BLaER1 treated with 17β-estradiol and CSF1 and Interleukin-3, amounts not matched to agents 10 nM and 100 nM (cell line): Measurements from ENCODE around the gene ANKRD2.
"Not testable (repeated sequence)": the region's sequence is repeated elsewhere in the genome, so short reads cannot be mapped to it uniquely, and the experiment has no call there.

Experiments used
- H3K27ac ChIP-seq, 11 experiments: shearing (Covaris generic); formaldehyde crosslinking; 2 replicates each; pipeline ENCODE4 v1.8.1; 2022
- H3K27me3 ChIP-seq, 11 experiments: shearing (Covaris generic); formaldehyde crosslinking; 2 replicates each; pipeline ENCODE4 v1.8.1; 2022
- H3K36me3 ChIP-seq, 11 experiments: shearing (Covaris generic); formaldehyde crosslinking; 2 replicates each; pipeline ENCODE4 v1.8.1; 2022
- H3K4me1 ChIP-seq, 10 experiments: shearing (Covaris generic); formaldehyde crosslinking; 2 replicates each; pipeline ENCODE4 v1.8.1; 2022
- H3K4me2 ChIP-seq, 11 experiments: shearing (Covaris generic); formaldehyde crosslinking; 2 replicates each; pipeline ENCODE4 v1.8.1; 2022
- H3K4me3 ChIP-seq, 10 experiments: shearing (Covaris generic); formaldehyde crosslinking; 2 replicates each; pipeline ENCODE4 v1.8.1; 2022
- H3K9ac ChIP-seq, 11 experiments: shearing (Covaris generic); formaldehyde crosslinking; 2 replicates each; pipeline ENCODE4 v1.8.1; 2022
- H3K9me3 ChIP-seq, 11 experiments: shearing (Covaris generic); formaldehyde crosslinking; replicated peaks in 1 of 11; 2 replicates each; pipeline ENCODE4 v1.8.1; 2022
- H4K20me1 ChIP-seq, 11 experiments: shearing (Covaris generic); formaldehyde crosslinking; 2 replicates each; pipeline ENCODE4 v1.8.1; 2022
- Cebpa-rat ChIP-seq, 11 experiments: shearing (Covaris generic); IDR thresholded peaks; 2 replicates each; pipeline ENCODE4 v1.8.1; 2022

The ANKRD2 gene

GRCh38 chr10:97550336-97551149 is 22.0 kb upstream of the ANKRD2 start:
- Histone ChIP-seq H3K9ac (peak overlapping the region in 2 of 11 experiments; percentile 32 to 41; a peak in 2 of 22 replicates), H3K4me1 (peaks cover 0 to 51% (median 18%) of the 10 kb centered on the region in 10 experiments; a peak in 15 of 20 replicates), H3K36me3 (peaks cover 0 to 11% (median 0%) of the 10 kb centered on the region in 11 experiments; a peak in 2 of 22 replicates), H3K9me3 (peaks cover 6 to 14% (median 12%) of the 10 kb centered on the region in 11 experiments; a peak in 21 of 22 replicates), H4K20me1 (no peaks in the 10 kb centered on the region; a peak in 2 of 22 replicates), H3K4me3 (no peak overlapping the region), H3K4me2 (no peak overlapping the region), H3K27ac (peak overlapping the region in 1 of 11 experiments; percentile 38; a peak in 2 of 22 replicates), H3K27me3 (no peaks in the 10 kb centered on the region)
- no peak for TF ChIP-seq Cebpa-rat (IDR thresholded peaks at IDR 0.05)

- Histone ChIP-seq H3K9me3 (peaks cover 14 to 21% (median 19%) of the 10 kb centered on the region in 11 experiments), H3K4me2 (no peak overlapping the region), H3K27me3 (no peaks in the 10 kb centered on the region), H3K9ac (0 out of 22 replicates have a peak overlapping the region, but pooled peaks of 1 of the 11 experiments have one; percentile 4), H3K27ac (no peak overlapping the region), H3K4me3 (no peak overlapping the region), H3K36me3 (peaks cover 0 to 11% (median 0%) of the 10 kb centered on the region in 11 experiments; a peak in 2 of 22 replicates), H3K4me1 (peaks cover 0 to 44% (median 18%) of the 10 kb centered on the region in 10 experiments; a peak in 15 of 20 replicates), H4K20me1 (no peaks in the 10 kb centered on the region; a peak in 1 of 22 replicates)
- TF ChIP-seq Cebpa-rat (IDR thresholded peaks at IDR 0.05): no peak
These were observed 21.3 kb upstream of the ANKRD2 start for GRCh38 chr10:97551271-97551670.

DNA sequence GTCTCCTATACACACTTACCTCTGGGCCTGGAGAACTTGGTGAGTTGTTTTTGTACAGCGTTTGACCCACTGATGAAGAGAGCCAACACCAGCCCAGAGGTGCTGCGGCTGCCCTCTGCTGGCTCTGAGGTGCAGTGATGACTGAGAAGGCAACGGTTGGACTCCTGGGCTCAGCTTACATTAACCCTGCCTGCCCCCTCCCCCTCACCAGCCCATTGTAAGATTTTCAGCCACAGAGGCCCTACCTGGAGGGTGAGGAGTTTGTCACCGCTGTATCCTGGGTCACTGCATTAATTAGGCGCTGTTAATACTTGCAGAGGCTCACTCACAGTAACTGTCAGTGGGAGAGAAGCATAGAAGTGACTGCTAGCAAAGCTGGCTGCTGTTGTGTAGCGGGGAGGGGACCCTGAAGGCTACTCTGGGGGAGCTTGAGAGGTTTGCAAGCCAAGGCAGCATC is 19.0 kb upstream of the ANKRD2 start:
- TF ChIP-seq Cebpa-rat (IDR thresholded peaks at IDR 0.05): no peak
- H3K36me3 ChIP-seq: peaks cover 0 to 11% (median 0%) of the 10 kb centered on the region in 11 experiments; a peak in 2 of 22 replicates
- H3K4me3 ChIP-seq: no peak overlapping the region
- H3K27ac ChIP-seq: no peak overlapping the region
- no peaks in the 10 kb centered on the region for H4K20me1 ChIP-seq
- H3K9ac ChIP-seq: no peak overlapping the region
- H3K4me1 ChIP-seq: peaks cover 0 to 25% (median 9%) of the 10 kb centered on the region in 10 experiments; a peak in 14 of 20 replicates
- H3K9me3 ChIP-seq: peaks cover 23 to 30% (median 27%) of the 10 kb centered on the region in 11 experiments
- H3K4me2 ChIP-seq: no peak overlapping the region
- no peaks in the 10 kb centered on the region for H3K27me3 ChIP-seq

- H3K4me3 ChIP-seq, H3K27me3 ChIP-seq: not testable (repeated sequence)
These were observed 18.2 kb upstream of the ANKRD2 start for GRCh38 chr10:97554336-97554735.

GRCh38 chr10:97555541-97555940 is 17.0 kb upstream of the ANKRD2 start:
- Histone ChIP-seq H3K36me3 (peaks cover 0 to 11% (median 0%) of the 10 kb centered on the region in 11 experiments; a peak in 2 of 22 replicates), H3K9me3 (peaks cover 23 to 33% (median 29%) of the 10 kb centered on the region in 11 experiments)
- H3K4me1 ChIP-seq, H3K4me2 ChIP-seq, H3K27ac ChIP-seq, H4K20me1 ChIP-seq, H3K4me3 ChIP-seq, H3K27me3 ChIP-seq, H3K9ac ChIP-seq: not testable (repeated sequence)

More at GRCh38 chr10:97554336-97554735, 18.2 kb upstream of the ANKRD2 start:
- not testable (repeated sequence) for H3K9ac ChIP-seq, H4K20me1 ChIP-seq, H3K27ac ChIP-seq, H3K4me2 ChIP-seq
- peaks cover 0 to 11% (median 0%) of the 10 kb centered on the region in 11 experiments; a peak in 2 of 22 replicates for H3K36me3 ChIP-seq
- H3K4me1 ChIP-seq: peaks cover 0 to 18% (median 5%) of the 10 kb centered on the region in 10 experiments; a peak in 6 of 20 replicates
- H3K9me3 ChIP-seq: peaks cover 23 to 30% (median 27%) of the 10 kb centered on the region in 11 experiments

GRCh38 chr10:97560731-97561381 is 11.7 kb upstream of the ANKRD2 start:
- not testable (repeated sequence) for H3K4me2 ChIP-seq, H3K4me3 ChIP-seq, H3K9ac ChIP-seq, H3K27ac ChIP-seq, H3K27me3 ChIP-seq, H4K20me1 ChIP-seq, H3K36me3 ChIP-seq, H3K4me1 ChIP-seq
- peaks cover 21 to 46% (median 33%) of the 10 kb centered on the region in 11 experiments for H3K9me3 ChIP-seq

DNA sequence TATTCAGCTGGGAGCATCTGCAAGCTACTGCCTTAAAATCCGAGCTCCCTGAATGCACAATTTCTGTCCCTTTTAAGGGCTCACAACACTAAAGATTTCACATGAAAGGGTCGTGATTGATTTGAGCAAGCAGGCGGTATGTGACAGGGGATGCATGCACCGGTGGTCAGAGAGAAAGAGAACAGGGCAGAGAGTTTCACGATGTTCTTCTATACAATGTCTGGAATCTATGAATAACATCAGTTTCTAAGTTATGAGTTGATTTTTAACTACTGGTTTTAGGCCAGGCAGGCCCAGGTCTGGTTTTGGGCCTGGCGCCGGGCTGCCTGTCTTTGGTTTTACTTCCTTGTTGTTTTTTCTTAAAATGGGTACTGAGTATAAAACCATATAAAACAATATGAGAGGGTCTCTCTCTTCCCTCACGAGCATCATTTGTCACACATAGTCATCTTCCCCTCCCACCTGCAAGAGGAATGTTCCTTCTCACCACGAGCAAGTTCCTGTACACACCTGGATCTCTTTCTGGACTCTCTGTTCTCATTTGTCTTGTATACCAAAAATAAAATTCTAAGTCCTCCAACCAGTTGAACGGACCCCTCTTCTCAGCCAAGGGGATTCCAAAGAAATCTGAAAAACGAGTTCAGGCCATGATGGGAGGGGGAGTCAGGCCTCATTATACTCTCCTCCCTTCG is 11.0 kb upstream of the ANKRD2 start:
- H3K4me3 ChIP-seq, H4K20me1 ChIP-seq, H3K27ac ChIP-seq, H3K27me3 ChIP-seq, H3K4me2 ChIP-seq, H3K4me1 ChIP-seq, H3K36me3 ChIP-seq, H3K9ac ChIP-seq: not testable (repeated sequence)
- H3K9me3 ChIP-seq: peaks cover 15 to 39% (median 26%) of the 10 kb centered on the region in 11 experiments

GRCh38 chr10:97562329-97562728 is 10.2 kb upstream of the ANKRD2 start:
- H3K4me3 ChIP-seq, H3K27me3 ChIP-seq, H3K27ac ChIP-seq, H3K9ac ChIP-seq, H3K4me2 ChIP-seq, H3K36me3 ChIP-seq, H4K20me1 ChIP-seq, H3K4me1 ChIP-seq: not testable (repeated sequence)
- H3K9me3 ChIP-seq: peaks cover 8 to 33% (median 20%) of the 10 kb centered on the region in 11 experiments

- no peak for TF ChIP-seq Cebpa-rat (IDR thresholded peaks at IDR 0.05)
- H3K27me3 ChIP-seq: no peaks in the 10 kb centered on the region
These were observed 9.2 kb upstream of the ANKRD2 start for GRCh38 chr10:97563337-97563736.

More at GRCh38 chr10:97563337-97563736, 9.2 kb upstream of the ANKRD2 start:
- peaks cover 8 to 33% (median 20%) of the 10 kb centered on the region in 11 experiments for H3K9me3 ChIP-seq
- H3K27ac ChIP-seq: no peak overlapping the region
- no peak overlapping the region for H3K4me2 ChIP-seq
- no peak overlapping the region for H3K4me3 ChIP-seq
- no peaks in the 10 kb centered on the region for H4K20me1 ChIP-seq
- H3K4me1 ChIP-seq: no peaks in the 10 kb centered on the region
- no peak overlapping the region for H3K9ac ChIP-seq
- H3K36me3 ChIP-seq: peaks cover 0 to 14% (median 0%) of the 10 kb centered on the region in 11 experiments; a peak in 6 of 22 replicates
